Renal pelvis (tissue), 12 donors: ENCODE data around the gene NEK5. TPM values are rescaled to one million over a fixed set of nuclear protein-coding genes. Genes with fewer than 3 reads are reported as not detected.
"Not testable (repeated sequence)": the region's sequence is repeated elsewhere in the genome, so short reads cannot be mapped to it uniquely, and the experiment has no call there.

Source experiments
- DNase-seq: peaks from one replicate; pipeline ENCODE4 v3.0.0-alpha.2; 2013
- long read RNA-seq, 16 experiments: transcript quantifications; one replicate each; lab custom pipeline, GENCODE V29; 2026
- polyA plus RNA-seq, 3 donors: library from polyadenylated mRNA; unstranded; fragments of 120-200 nt; gene quantifications; one replicate each; pipeline ENCODE4 v1.2.1, GENCODE V29; 2013; ENCODE audit not compliant: insufficient read length in 3 of 3

NEK5 gene
- 1 to 10 TPM; 2.5 to 8.5 (median 5.5) TPM for polyA plus RNA-seq
- long read RNA-seq, donor 1, result 0 reads
- long read RNA-seq, donor 2, result 0 reads
- long read RNA-seq, donor 3, result 0 reads
- long read RNA-seq, donor 4, result 0 reads
- long read RNA-seq, donor 5, result 0 reads
- long read RNA-seq, donor 6, result 0 reads
- long read RNA-seq, donor 7, result 0 reads
- long read RNA-seq, donor 8, result 0 reads
- long read RNA-seq, donor 9, result 0 reads
- long read RNA-seq, donor 10, result 0 reads
- long read RNA-seq, donor 11, result 0 reads
- long read RNA-seq, donor 12, result 0 reads
- long read RNA-seq, donor 13, partial matches to known transcripts, result 6 of 6 reads
- long read RNA-seq, donor 13, other reads (novel, unspliced or antisense), result 0 of 6 reads
- long read RNA-seq, donor 14, result 0 reads
- long read RNA-seq, donor 15, result 0 reads
- long read RNA-seq, donor 16, result 0 reads

- peak; percentile 60 for DNase-seq
Measured at GRCh38 chr13:52128714-52129700, at the start of gene NEK5. NEK5 (minus strand) TSS chr13:52129073; CDS start chr13:52127482, 1,591 bp downstream.

- no peak for DNase-seq
Measured at GRCh38 chr13:52177276-52177675, 48.4 kb upstream of the NEK5 start.

- DNase-seq, result not testable (repeated sequence)
Measured at GRCh38 chr13:52173970-52174369, 45.1 kb upstream of the NEK5 start.

GRCh38 chr13:52173373-52173772 is 44.5 kb upstream of the NEK5 start:
- DNase-seq, result no peak

- not testable (repeated sequence) for DNase-seq
Measured at GRCh38 chr13:52171686-52172085, 42.8 kb upstream of the NEK5 start.

- not testable (repeated sequence) for DNase-seq
Measured at GRCh38 chr13:52170828-52171391, 42.0 kb upstream of the NEK5 start.

- DNase-seq, result no peak
Measured at GRCh38 chr13:52169839-52170238, 41.0 kb upstream of the NEK5 start.

- DNase-seq, result no peak
Measured at GRCh38 chr13:52165411-52165810, 36.5 kb upstream of the NEK5 start.

- DNase-seq, result no peak
Measured at GRCh38 chr13:52164989-52165388, 36.1 kb upstream of the NEK5 start.

GRCh38 chr13:52163878-52164277 is 35.0 kb upstream of the NEK5 start:
- not testable (repeated sequence) for DNase-seq

GRCh38 chr13:52162279-52163101 is 33.6 kb upstream of the NEK5 start:
- no peak for DNase-seq

- peak; percentile 31 for DNase-seq
Measured at GRCh38 chr13:52161181-52161646, 32.3 kb upstream of the NEK5 start.

GRCh38 chr13:52160506-52160905 is 31.6 kb upstream of the NEK5 start:
- peak; percentile 14 for DNase-seq

- no peak for DNase-seq
Measured at GRCh38 chr13:52160053-52160452, 31.2 kb upstream of the NEK5 start.

GRCh38 chr13:52159159-52159982 is 30.5 kb upstream of the NEK5 start, which contains the start of gene NEK3:
NEK3 (minus strand) TSS chr13:52159597; CDS start chr13:52156191, 3,406 bp downstream.
- DNase-seq, result peak; percentile 75

GRCh38 chr13:52158629-52159158 is 29.8 kb upstream of the NEK5 start:
- peak; percentile 30 for DNase-seq

GRCh38 chr13:52156724-52157261 is 27.9 kb upstream of the NEK5 start:
- DNase-seq, result no peak

- DNase-seq, result no peak
Measured at GRCh38 chr13:52155177-52155576, 26.3 kb upstream of the NEK5 start.

- no peak for DNase-seq
Measured at GRCh38 chr13:52147225-52147624, 18.4 kb upstream of the NEK5 start.
